Activated T-cell treated with anti-CD3 and anti-CD28 coated beads for 4 hours (primary cell): ENCODE measurements around the gene FGF1.

Experiments used
- DNase-seq: peaks from one replicate; pipeline ENCODE4 v3.0.0-alpha.2; 2020

Gene FGF1

DNA sequence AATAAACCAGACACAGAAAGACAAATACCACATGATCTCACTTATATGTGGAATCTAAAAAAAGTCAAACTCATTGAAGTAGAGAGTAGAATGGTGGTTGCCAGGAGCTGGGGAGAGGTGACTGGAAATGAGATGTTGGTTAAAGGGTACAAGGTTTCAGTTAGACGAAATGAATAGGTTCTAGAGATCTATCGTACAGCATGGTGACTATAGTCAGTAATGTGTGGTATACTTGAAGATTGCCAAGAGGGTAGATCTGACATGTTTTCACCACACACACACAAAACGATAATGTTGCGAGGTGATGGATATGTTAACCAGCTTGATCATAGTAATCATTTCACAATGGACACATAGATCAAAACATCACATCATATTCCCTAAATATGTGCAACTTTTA, 46.4 kb downstream of the FGF1 start:
- DNase-seq: no peak

DNA sequence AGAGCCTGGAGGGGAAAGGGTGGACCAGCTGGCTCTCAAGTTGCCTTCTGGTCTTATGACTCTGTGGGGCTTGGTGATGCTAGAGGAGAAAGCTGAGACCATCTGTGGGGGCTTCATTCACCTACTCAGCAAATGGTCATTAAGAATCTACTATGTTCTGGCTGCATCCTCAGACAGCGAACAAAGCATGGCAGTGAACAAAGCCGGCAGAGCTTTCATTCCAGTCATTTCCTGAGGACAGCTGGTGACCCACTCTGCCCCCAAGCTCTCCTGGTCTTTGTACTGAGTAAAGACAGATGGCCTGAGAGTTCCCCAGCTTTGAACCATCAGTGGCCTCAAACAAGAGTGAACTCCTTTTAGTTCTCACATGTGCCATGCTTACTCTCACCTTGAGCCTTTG, 48.0 kb downstream of the FGF1 start:
- DNase-seq: no peak

DNA sequence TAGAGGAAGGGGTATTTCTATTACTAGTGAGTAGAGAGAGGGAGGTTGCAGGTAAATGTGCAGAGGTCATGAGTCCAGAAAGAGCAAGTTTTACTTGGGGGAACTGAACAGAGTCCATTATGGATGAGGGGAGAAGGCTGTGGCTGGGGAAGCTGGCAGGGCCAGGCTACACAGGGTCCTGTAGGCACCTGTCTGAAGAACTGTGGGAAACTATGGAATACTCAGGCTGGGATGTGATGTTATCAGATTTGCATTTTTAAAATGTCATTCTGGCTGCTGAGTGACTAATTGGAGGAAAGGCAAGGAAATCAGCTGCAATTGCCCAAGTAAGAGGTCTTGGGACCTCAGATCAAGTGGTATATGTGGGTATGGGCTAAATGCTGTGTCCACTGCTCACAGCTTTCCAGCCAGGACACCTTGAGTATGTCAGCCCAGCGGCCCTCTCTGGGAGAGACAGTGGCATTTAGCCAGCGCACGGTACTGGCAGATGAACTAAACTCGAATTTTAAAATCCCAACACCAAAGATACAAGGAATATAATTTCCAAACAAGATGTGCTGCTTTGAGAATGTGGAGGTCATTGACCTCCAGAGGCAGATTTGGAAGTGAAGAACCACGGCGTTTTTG, 49.1 kb downstream of the FGF1 start:
- DNase-seq: no peak

DNA sequence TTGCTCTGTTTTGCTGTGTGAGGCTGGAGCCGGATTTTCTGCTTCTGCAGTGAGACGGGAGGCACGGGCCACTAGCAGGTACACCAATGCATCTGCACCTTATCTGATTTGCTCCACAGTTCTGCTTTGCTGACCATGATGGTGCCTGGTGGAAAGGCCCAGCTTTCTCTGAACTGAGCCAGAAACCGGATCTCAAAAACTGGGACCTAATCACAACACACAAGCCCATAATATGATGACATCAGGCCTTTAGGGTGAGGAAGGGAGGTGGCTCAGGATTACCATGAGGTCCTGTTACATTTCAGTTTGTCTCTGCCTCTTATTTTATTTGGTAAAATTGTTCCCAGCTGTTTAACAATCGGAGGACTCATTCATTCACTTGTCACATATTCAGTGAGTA, 49.8 kb downstream of the FGF1 start:
- DNase-seq: no peak

- no peak for DNase-seq
Measured at GRCh38 chr5:142634216-142635011, 51.5 kb downstream of the FGF1 start.

DNA sequence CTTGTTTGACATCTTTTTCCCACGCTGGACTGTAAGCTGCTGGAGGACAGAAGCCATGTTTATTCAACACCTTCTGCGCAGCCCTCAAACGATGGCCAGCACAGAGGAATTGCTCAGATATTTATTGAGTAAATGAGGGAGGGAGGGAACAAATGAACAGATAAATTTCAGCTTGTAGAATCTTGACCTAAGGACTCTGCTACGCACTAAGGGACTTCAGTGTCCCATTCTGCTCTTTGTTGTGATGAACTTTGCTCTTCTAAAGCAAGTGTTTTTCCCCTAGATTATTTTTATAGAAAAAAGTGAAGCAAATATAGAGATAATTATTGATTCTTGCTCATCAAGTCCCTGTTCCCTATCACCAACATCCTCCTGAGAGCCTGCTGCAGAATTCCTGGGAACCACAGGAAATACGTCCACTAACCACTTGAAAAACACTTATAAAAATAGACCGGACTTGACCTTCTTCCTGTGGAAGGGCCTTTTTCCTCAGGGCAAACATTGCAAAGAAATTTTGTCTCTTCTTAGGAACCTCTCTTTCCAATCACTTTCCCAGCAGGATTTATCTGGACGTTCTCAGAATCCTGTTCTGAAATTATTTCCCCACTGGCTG, 54.9 kb downstream of the FGF1 start:
- DNase-seq: no peak

- no peak for DNase-seq
Measured at GRCh38 chr5:142627383-142628217, 58.3 kb downstream of the FGF1 start.

GRCh38 chr5:142626786-142627185, 59.1 kb downstream of the FGF1 start:
- DNase-seq: no peak

GRCh38 chr5:142626099-142626498, 59.8 kb downstream of the FGF1 start:
- no peak for DNase-seq

DNA sequence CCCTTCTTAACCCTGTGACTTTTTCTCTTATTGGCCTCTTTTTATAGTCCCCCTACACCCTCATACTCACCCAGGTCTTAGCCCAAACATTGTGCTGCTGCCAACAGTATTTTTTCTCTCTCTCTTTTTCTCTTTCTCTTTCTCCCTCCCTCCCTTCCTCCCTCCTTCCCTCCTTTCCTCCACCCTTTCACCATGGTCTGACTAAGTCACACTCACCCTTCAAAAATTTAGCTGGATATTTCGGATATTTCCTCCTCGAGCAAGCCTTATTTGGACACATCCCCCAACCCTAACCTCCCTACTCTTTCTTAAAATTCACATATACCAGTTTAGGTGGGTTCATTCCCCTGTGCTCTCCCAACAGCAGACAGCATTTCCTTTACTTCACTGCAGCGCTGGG, 64.7 kb downstream of the FGF1 start:
- DNase-seq: no peak

DNA sequence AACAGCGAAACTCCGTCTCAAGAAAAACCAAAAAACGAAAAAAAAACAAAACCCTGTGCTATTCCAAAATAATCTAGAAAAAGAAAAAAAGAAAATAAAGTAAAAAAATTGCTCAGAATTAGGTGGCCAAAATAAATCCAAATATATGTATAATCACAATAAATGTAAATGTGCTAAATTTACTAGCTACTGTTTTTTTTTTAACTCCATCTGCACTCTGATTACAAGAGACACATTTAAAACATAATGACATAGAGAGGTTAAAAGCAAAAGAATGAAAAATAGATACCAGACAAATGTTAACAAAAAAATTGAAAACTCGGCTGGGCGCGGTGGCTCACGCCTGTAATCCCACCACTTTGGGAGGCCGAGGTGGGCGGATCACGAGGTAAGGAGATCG, 66.1 kb downstream of the FGF1 start:
- no peak for DNase-seq

GRCh38 chr5:142618130-142618523, 67.8 kb downstream of the FGF1 start:
- DNase-seq: no peak

DNA sequence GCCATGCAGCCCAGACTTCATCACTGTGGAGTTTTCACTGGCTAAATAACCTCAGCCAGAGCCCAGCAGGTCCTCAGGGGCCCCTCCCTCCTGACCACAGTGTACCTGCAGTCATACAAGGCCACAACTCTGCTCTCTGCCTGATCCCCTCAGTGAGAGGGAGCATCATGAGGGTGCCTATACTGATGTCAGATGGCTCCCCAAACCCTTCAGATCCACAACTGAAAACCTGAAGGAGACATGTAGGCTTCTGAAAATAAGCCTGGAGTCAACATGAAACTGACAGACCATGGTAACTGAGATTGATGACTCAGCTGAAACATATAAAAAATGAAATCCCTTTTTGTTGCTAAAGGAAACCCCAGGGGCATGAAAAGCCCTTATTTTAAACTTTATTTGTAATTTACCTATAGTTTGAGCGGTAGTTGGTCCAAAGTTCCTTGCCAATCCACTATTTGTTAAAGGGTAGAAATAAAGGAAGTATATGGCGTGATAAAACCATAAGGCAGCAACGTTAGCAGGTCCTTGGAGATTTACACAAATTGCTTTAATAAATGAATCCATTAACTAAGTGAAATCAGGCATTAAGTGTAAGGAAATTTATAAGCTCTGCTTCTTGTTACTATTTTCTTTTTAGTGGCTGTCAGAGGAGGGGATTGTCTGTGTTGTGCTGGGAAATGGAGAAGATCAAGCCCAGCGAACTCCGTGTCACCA, 68.3 kb downstream of the FGF1 start:
- no peak for DNase-seq

DNA sequence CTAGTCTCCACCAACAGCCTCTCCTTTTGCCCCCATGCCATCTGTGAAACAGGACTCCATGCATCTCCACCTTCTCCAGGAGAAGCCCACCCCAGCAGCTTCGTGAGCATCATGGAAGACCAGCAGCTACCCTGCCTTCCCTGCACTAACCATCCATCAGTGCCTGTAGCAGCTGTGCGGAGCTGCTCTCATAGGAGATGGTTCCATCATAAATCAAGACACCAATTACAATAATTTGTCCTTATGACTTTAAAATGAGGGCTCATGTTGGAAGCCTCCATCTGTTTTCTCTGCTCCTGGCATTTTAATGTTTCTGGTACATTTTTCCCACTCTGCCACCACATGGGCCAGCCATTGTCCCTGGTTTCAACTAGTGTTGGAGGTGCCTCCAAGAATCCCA, 69.9 kb downstream of the FGF1 start:
- no peak for DNase-seq

GRCh38 chr5:142614054-142614453, 71.8 kb downstream of the FGF1 start:
- DNase-seq: no peak

DNA sequence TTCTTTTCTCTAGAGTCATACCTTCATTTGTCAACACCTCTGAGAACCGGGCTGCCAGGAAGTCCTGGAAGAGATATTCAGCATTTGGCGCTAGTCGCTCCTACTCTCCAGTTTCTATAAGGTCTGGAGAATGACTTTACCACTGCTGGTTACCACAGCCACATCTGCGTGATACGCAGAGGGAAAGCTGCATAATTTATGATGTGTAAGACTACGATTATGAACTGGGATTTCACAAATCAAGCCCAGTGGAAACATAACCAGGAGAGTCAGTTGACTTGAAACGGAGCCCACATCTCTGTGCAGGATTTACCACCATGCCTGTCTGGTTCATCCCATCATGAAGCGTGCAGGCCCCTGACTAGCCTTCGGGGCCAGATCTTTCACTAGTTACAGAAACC, 72.6 kb downstream of the FGF1 start:
- DNase-seq: no peak

DNA sequence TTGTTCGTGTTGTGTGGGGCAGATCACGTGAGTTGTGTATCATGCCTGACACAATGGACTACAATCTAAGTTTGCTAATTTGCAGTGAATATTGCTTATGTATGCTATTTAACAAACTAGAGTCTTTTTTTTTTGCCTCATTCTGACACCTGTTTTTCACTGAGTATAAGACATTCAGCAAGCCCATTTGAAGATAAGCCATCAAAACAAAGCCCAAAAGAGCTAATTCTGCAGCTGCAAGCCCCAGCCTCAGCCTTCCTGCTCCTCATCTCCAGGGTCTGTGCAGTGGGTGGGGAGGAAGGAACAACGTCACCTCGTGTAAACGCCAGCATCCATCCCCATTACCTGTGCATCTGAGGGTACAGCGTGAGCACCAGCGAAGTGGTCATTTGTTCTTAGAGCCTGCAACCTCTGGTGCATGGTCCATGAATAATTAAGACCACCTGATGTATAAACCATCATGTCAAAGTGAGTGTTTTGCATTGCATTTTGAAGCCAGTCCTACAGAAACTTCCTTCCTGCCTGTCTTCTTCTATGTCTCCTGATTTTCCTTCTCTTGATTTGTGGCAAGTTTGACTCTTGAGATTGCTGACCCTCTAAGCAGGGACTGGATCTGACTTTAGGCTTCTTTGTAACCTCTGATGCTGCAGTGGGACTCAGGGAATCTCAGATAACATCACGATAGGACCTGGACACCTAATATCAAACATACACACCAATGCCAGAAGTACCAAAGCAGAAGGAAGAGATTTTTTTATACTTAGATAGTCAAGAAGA, 73.2 kb downstream of the FGF1 start:
- DNase-seq: no peak

DNA sequence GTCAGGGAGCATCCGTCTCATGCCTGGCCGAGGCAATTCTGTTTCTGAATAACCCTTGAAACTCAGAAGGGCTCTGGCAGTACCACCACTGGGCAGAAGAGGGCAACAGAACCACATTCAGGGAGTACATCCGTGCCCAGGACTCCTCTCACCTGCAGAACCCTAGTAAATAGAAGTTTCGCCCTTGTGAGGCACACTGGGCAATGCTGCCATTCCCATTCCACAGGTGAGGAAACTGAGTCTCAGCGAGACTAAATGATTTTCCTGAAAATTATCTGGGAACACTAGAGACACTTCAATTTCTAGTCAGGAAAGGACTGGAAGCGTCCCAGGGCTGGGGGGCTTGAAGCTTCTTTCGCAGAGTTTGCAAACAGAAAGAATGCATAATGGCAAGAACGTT, 74.7 kb downstream of the FGF1 start:
- DNase-seq: peak; percentile 69

DNA sequence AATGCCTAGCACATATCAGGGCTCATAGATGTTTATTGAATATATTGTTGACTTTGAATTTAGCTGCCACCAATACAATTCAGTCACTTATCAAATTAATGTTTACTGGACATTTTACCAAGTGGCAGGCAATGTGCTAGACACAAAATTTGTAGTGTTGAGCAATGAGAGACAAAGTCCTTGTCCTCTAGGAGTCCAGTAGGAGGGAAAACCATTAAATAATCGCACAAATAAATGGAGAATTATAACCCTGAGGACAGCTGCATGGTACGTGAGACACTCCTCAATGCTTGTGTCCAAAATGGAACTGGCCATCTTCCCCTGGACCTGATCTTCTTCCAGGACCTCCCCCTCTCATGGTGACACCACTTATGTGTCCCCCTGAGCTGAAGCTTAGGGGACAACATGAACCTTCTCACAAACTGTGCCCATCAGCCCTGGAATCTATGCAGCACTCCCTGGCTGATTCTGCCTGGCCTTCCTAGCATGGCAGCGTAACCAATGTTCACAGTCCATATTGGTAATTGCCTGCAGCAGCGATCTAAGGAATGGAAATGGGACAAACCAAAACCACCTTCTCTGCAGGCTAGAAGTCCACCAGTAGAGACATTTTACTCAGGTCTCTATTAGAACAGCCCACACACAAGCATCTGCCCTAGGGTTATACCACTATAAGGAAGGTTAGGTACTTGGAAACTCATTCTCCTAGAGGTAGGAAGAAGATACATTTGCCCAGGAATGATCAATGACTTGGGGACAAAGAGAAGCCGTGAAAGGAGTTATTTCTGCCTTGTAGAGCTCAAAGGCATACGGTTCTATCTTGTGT, 75.5 kb downstream of the FGF1 start:
- DNase-seq: no peak

GRCh38 chr5:142609142-142609541, 76.7 kb downstream of the FGF1 start:
- DNase-seq: no peak

DNA sequence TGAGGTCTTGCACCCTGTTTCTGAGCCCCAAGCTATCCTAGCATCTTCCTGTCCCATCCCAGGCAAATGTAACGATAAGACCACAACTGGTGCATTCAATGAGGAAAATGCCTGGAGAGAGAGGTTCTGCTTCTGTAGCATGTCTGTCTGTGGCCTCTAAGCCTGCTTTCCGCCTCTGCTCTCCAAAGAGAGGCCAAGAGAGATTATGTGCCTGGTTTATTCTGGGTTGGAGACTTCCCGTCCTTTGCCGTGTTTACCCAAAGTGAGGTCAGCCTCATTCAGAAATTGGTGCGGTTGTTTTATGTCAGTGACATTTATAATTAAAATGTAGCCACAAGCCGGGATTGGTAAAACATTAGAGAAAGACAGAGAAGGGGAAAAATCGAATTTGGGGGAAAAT, 77.8 kb downstream of the FGF1 start:
- DNase-seq: no peak
